Heart left ventricle (tissue), 13 donors: ENCODE measurements around the gene PVRIG.

ENCODE experiments used
- CTCF ChIP-seq, 12 donors: fragments of 200-600 bp; sonication (generic) in 4 of 12; IDR thresholded peaks; one replicate each; pipeline versions ENCODE4 v1.5.0 to v1.8.0; 2018 to 2022; ENCODE audit warnings: antibody characterized with exemption in 12 of 12, mild to moderate bottlenecking in 5 of 12
- POLR2A ChIP-seq, 2 donors: fragments of 450-650 bp; IDR thresholded peaks; one replicate each; pipeline ENCODE4 v1.6.1; 2017; ENCODE audit warnings: antibody characterized with exemption in 2 of 2, mild to moderate bottlenecking in 2 of 2, moderate library complexity in 2 of 2
- donor health status: ischemic (EF 13 %, LVEDD 7.1; RV severe dilation, severe dysfunction).
- donor health status: DM: no; HTN: yes; CAD: no.
- donor health status: DM: no; HTN: no; CAD: no.
- donor health status: ischemic (EF 25% LVEDD 6.9; RV normal size, moderate dysfunction).
- donor health status: ischemic (EF 25% LVEDD 5.7; RV mildly dilated, moderate dysfunction).
- donor health status: ischemic (EF 35%, LVEDD 5.7; RV mildly dilated, moderate dysfunction).
- donor health status: nonischemic (EF 11% LVEDD 7.7; RV severe dilation, severe dysfunction).
- donor health status: DM: yes; HTN: yes; CAD: no.
- donor health status: PGD.
- donor health status: ischemic (EF 29% LVEDD 5.4; RV normal size, mild dysfunction).
- donor health status: nonischemic (EF 23%, LVEDD 6.1; RV moderate dilation, normal function).

DNA sequence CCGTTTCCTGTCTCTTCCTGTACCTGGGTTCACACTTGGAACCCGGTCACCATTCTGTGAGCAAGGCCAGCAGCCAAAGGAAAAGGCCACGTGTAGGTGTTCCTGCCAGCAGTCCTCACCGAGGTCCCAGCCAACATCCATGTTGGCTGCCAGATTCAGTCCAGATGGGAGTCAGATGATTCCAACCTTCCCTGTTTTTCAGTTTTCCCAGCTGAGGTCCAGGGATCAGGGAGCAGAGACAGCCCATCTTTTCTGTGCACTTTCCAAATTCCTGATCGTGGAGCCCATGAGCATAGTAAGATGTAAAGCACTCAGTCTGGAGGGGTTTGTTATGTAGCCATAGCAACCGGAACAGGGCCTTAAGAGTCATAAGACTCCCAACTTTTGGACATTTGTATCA is 3.9 kb upstream of the PVRIG start:
- TF ChIP-seq POLR2A (IDR thresholded peaks at IDR 0.05) (no peak), CTCF (IDR thresholded peaks at IDR 0.05) (no peak)
